ENCODE data around the gene HS3ST5.

Gene HS3ST5

DNA sequence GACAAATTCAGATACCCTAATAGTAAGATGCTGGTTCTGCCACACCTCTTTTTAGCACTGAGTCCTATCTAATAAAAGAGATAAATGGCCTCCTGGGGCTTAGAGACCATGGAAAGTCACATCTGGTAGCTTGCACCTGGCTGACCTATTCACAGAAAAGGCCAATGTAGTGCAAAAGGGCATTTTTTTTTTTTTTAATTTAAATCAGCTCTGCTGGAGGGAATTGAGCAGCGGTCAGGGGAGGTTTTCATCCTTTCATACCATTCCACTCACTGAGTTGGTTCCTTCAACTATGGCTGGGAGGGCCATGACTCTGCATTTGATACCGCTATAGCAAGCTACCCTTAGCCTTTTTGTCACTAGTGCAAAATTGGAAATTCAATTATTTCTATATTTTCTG is 20.1 kb upstream of the HS3ST5 start:
- TF ChIP-seq, protein P1, sequence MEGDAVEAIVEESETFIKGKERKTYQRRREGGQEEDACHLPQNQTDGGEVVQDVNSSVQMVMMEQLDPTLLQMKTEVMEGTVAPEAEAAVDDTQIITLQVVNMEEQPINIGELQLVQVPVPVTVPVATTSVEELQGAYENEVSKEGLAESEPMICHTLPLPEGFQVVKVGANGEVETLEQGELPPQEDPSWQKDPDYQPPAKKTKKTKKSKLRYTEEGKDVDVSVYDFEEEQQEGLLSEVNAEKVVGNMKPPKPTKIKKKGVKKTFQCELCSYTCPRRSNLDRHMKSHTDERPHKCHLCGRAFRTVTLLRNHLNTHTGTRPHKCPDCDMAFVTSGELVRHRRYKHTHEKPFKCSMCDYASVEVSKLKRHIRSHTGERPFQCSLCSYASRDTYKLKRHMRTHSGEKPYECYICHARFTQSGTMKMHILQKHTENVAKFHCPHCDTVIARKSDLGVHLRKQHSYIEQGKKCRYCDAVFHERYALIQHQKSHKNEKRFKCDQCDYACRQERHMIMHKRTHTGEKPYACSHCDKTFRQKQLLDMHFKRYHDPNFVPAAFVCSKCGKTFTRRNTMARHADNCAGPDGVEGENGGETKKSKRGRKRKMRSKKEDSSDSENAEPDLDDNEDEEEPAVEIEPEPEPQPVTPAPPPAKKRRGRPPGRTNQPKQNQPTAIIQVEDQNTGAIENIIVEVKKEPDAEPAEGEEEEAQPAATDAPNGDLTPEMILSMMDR (IDR thresholded peaks at IDR 0.05): no peak

DNA sequence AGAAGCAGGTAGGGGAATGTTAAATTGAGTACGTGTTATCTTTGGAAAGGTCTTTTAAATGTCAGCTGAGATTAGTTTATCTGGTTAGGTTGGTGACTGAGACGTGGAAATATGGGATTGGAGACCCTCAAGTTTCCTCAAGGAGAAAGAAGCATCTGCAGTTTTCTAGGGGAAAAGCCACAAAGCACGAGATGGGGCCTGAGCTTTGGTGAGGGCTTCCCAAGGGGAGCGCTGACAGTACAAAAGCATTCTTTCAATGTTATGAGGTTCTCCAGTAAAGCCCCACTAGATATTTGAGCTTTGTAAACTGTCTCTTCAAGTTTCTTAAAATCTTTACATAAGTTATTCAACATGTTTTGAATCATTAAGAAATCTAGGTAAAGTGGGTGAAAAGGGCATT is 19.6 kb upstream of the HS3ST5 start:
- intact Hi-C loops (cut with DNase I; ENCODE audit: low total_unique reads): no loop called here
- Histone ChIP-seq H3K27ac (no peak overlapping the region), H3K27me3 (no peaks in the 10 kb centered on the region), H3K9me3 (no peaks in the 10 kb centered on the region), H3K4me3 (no peak overlapping the region), H3K36me3 (no peaks in the 10 kb centered on the region), H3K4me1 (no peaks in the 10 kb centered on the region)
- no peak for DNase-seq
- TF ChIP-seq, protein P1 (IDR thresholded peaks at IDR 0.05): no peak

More for the DNA sequence above, 20.1 kb upstream of the HS3ST5 start:
- Histone ChIP-seq H3K9me3 (no peaks in the 10 kb centered on the region), H3K4me1 (no peaks in the 10 kb centered on the region), H3K27ac (no peak overlapping the region), H3K4me3 (no peak overlapping the region), H3K36me3 (no peaks in the 10 kb centered on the region), H3K27me3 (no peaks in the 10 kb centered on the region)
- no peak for DNase-seq
- intact Hi-C loops (cut with DNase I; ENCODE audit: low total_unique reads): no loop called here

DNA sequence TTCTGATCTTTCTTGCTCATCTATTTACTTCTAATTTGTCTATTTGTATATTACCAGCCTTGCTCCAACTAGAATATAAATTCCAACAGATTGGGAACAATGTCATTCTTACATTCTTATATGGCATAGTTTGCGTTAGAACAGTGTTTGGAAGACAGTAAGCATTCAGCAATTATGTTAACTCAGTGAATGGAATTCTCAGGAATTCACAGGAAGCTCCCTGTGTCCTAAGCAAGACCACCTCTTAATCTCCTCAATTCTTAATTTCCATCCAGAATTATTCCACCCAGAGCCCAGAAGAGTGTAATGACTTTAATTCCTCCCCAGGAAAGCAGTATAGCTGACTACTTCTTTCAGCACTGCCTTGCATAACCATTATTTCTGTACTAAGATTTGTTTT is 18.2 kb upstream of the HS3ST5 start:
- no peaks in the 10 kb centered on the region for H3K4me1 ChIP-seq
- H3K9me3 ChIP-seq: no peaks in the 10 kb centered on the region
- intact Hi-C loops (cut with DNase I; ENCODE audit: low total_unique reads): no loop called here
- DNase-seq: no peak
- no peaks in the 10 kb centered on the region for H3K27me3 ChIP-seq
- H3K4me3 ChIP-seq: no peak overlapping the region
- no peaks in the 10 kb centered on the region for H3K36me3 ChIP-seq
- H3K27ac ChIP-seq: no peak overlapping the region
- TF ChIP-seq, protein P1 (IDR thresholded peaks at IDR 0.05): no peak

DNA sequence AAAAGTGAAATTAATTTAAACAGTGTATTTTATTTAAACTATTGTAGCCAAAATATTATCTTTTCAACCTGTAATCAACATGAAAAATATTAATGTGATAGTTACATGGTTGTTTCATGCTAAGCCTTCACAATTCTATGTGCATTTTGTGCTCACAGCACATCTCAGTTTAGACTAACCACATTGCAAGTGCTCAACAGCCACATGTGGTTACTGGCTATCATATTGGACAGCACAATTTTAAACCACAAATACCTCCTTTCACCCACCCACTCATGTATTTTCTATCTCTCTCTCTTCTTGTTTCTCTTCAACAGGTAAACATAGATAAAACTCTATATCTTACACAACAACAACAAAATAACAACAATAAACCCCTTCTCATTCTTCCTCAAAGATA is 12.5 kb upstream of the HS3ST5 start:
- intact Hi-C loops (cut with DNase I; ENCODE audit: low total_unique reads): no loop called here

DNA sequence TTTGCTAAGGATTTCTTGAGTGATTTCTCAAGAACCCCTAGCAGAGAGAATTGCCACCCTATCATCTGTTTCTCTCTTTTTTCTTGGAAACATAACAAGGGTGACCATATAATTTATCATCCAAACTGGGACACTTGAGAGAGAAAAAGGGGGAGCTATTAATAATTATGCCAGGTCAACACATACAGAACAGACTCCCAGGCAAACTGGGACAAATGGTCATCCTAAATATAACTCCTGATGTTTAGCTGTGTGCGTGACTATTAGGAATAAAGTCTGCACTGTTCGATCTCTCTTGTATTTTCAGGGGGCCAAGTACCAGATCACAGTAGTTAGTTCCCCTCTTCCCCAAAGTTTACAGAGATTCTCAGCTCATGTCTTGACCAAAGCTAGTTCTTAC is 11.7 kb upstream of the HS3ST5 start:
- Histone ChIP-seq H3K9me3 (no peaks in the 10 kb centered on the region), H3K4me1 (no peaks in the 10 kb centered on the region), H3K27ac (no peak overlapping the region), H3K36me3 (no peaks in the 10 kb centered on the region), H3K27me3 (no peaks in the 10 kb centered on the region), H3K4me3 (no peak overlapping the region)
- intact Hi-C loops (cut with DNase I; ENCODE audit: low total_unique reads): no loop called here
- no peak for DNase-seq
- TF ChIP-seq, protein P1 (IDR thresholded peaks at IDR 0.05): no peak

More for the DNA sequence above, 12.5 kb upstream of the HS3ST5 start:
- DNase-seq: no peak
- no peak overlapping the region for H3K4me3 ChIP-seq
- H3K27me3 ChIP-seq: no peaks in the 10 kb centered on the region
- no peak overlapping the region for H3K27ac ChIP-seq
- H3K4me1 ChIP-seq: no peaks in the 10 kb centered on the region
- TF ChIP-seq, protein P1 (IDR thresholded peaks at IDR 0.05): no peak
- H3K9me3 ChIP-seq: no peaks in the 10 kb centered on the region
- no peaks in the 10 kb centered on the region for H3K36me3 ChIP-seq

DNA sequence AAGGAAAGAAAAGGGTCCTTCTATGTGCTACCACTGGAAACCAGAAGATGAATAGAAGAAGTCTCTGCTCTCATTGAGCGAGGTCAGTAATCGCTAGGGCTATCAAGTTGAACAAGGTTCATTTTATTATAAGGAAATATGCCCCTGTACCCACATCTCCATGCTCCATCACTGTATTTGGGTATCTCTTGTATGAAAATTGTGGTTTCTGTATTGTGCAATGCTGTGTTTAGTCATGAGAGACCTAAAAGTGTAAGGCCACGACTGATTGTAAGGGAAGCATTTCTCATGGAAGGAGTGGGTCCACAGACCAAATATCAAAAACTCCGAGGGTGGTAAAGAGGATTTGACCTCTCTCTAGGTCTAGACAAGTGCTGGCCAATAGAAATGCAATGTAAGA is 3.6 kb upstream of the HS3ST5 start:
- Histone ChIP-seq H3K27me3 (peaks cover 0 to 25% of the 10 kb centered on the region in 2 donors), H3K27ac (no peak overlapping the region), H3K36me3 (no peaks in the 10 kb centered on the region), H3K4me1 (peaks cover 0 to 26% (median 20%) of the 10 kb centered on the region in 4 donors), H3K9me3 (no peaks in the 10 kb centered on the region), H3K4me3 (no peak overlapping the region)
- intact Hi-C loops (cut with DNase I; ENCODE audit: low total_unique reads): no loop called here
- TF ChIP-seq, protein P1 (IDR thresholded peaks at IDR 0.05): no peak
- DNase-seq: no peak
